Transverse colon (tissue), 4 donors: ENCODE results near the gene AKR7A2. TPM values are rescaled to one million over a fixed set of nuclear protein-coding genes. Genes with fewer than 3 reads are reported as not detected.
"Not testable (repeated sequence)": the region's sequence is repeated elsewhere in the genome, so short reads cannot be mapped to it uniquely, and the experiment has no call there.

Experiments
- DNase-seq: peaks from one replicate; pipeline ENCODE4 v3.0.0-alpha.2; 2019
- H3K27ac ChIP-seq, 4 donors: fragments of 200-600 bp; sonication (generic); 2 replicates each; pipeline ENCODE4 v1.5.1; 2016 to 2018; ENCODE audit warnings: inconsistent platforms in 4 of 4
- H3K27me3 ChIP-seq: fragments of 200-600 bp; sonication (generic); 2 replicates; pipeline ENCODE4 v1.5.1; 2017; ENCODE audit warnings: inconsistent platforms
- H3K36me3 ChIP-seq, 4 donors: fragments of 200-600 bp; sonication (generic); 2 replicates each; pipeline ENCODE4 v1.5.1; 2017 to 2019; ENCODE audit warnings: inconsistent platforms in 4 of 4
- H3K4me1 ChIP-seq, 4 donors: fragments of 200-600 bp; sonication (generic); 2 replicates each; pipeline ENCODE4 v1.5.1; 2017 to 2020; ENCODE audit warnings: inconsistent platforms in 4 of 4
- H3K4me3 ChIP-seq, 4 donors: fragments of 200-600 bp; sonication (generic); 1 replicate in 1 of 4; 2 replicates in 3 of 4; pipeline versions ENCODE4 v1.5.1 to v1.6.1; 2017 to 2019; ENCODE audit warnings: inconsistent platforms in 4 of 4
- H3K9me3 ChIP-seq, 2 donors: fragments of 200-600 bp; sonication (generic); 2 replicates each; pipeline ENCODE4 v1.5.1; 2017 to 2019; ENCODE audit warnings: inconsistent platforms in 2 of 2
- CTCF ChIP-seq, 5 experiments: fragments of 200-600 bp in 3 of 5; fragments of 450-650 bp in 2 of 5; sonication (generic) in 3 of 5; IDR thresholded peaks; 1 replicate in 2 of 5; 2 replicates in 3 of 5; pipeline ENCODE4 v1.5.1; 2016 to 2017; ENCODE audit warnings: antibody characterized with exemption in 5 of 5, inconsistent platforms in 3 of 5, mild to moderate bottlenecking in 2 of 5, moderate library complexity in 1 of 5
- EP300 ChIP-seq: sonication (generic); formaldehyde crosslinking; IDR thresholded peaks from one replicate; pipeline ENCODE4 v1.6.1; 2017; ENCODE audit warnings: antibody characterized with exemption, low read depth
- POLR2A ChIP-seq: fragments of 450-650 bp; IDR thresholded peaks from one replicate; pipeline ENCODE4 v1.6.1; 2016; ENCODE audit warnings: antibody characterized with exemption, mild to moderate bottlenecking, moderate library complexity
- POLR2AphosphoS5 ChIP-seq, 3 donors: sonication (generic); formaldehyde crosslinking; IDR thresholded peaks; one replicate each; pipeline ENCODE4 v1.6.1; 2016; ENCODE audit warnings: antibody characterized with exemption in 3 of 3
- WGBS, 2 donors: methylation state at CpG; one replicate each; pipeline ENCODE4 v1.1.5; 2018; ENCODE audit warnings: low coverage in 1 of 2; 5-methylcytosine and 5-hydroxymethylcytosine counted together
- in situ Hi-C, 4 donors: fragments of 200-750 bp; cut with MboI; loops; one replicate each; pipeline versions ENCODE4 v1.15.0 to v1.15.1; 2017; ENCODE audit warnings: low sequenced_read_pairs in 3 of 4, low pct_ligation_motif_present in 1 of 4, low pct_unique_long_range_greater_than_20kb in 1 of 4
- intact Hi-C: fragments of 100-400 bp; cut with DNase I; formaldehyde crosslinking; loops from one replicate; pipeline ENCODE4 v1.15.1; 2023; ENCODE audit warnings: low total_unique reads
- total RNA-seq, 4 donors: library from RNA; depleted of rRNA; stranded (reverse); fragments of >200 nt; gene quantifications; one replicate each; pipeline ENCODE4 v1.1.0, GENCODE V29; 2016

AKR7A2 gene
- total RNA-seq, 4 donors from 2014 or later: 64.7 to 169 (median 112) TPM

- 87 to 92% methylated on average over 5 of the region's 5 CpGs for WGBS, 2 donors
- H3K9me3 ChIP-seq: no peaks in the 10 kb centered on the region
- in situ Hi-C loops: no loop called here
- H3K27ac ChIP-seq: no peak overlapping the region
- no peaks in the 10 kb centered on the region for H3K36me3 ChIP-seq
- H3K4me3 ChIP-seq: no peak overlapping the region
- peaks cover 0 to 21% (median 9%) of the 10 kb centered on the region in 4 donors for H3K4me1 ChIP-seq
- H3K27me3 ChIP-seq: peaks cover 6% of the 10 kb centered on the region
- intact Hi-C loops: no loop called here
- no peak for DNase-seq
- no peak for TF ChIP-seq POLR2A
- TF ChIP-seq POLR2AphosphoS5 (IDR thresholded peaks at IDR 0.05): no peak
- TF ChIP-seq CTCF (IDR thresholded peaks at IDR 0.05): no peak
- TF ChIP-seq EP300: no peak
Measured at GRCh38 chr1:19274636-19275035, 37.3 kb downstream of the AKR7A2 start.

GRCh38 chr1:19273844-19274531 lies 38.0 kb downstream of the AKR7A2 start:
- Histone ChIP-seq H3K27ac (peak overlapping the region in 2 of 4 donors; percentile 49 to 59), H3K4me3 (peak overlapping the region in 1 of 4 donors; percentile 29), H3K4me1 (peaks cover 0 to 21% (median 10%) of the 10 kb centered on the region in 4 donors)
- H3K9me3 ChIP-seq, intact Hi-C loops, in situ Hi-C loops, DNase-seq, H3K27me3 ChIP-seq, H3K36me3 ChIP-seq: not testable (repeated sequence)
- 40 to 80% methylated on average over 1 to 56 of the region's 66 CpGs for WGBS, 2 donors

DNA sequence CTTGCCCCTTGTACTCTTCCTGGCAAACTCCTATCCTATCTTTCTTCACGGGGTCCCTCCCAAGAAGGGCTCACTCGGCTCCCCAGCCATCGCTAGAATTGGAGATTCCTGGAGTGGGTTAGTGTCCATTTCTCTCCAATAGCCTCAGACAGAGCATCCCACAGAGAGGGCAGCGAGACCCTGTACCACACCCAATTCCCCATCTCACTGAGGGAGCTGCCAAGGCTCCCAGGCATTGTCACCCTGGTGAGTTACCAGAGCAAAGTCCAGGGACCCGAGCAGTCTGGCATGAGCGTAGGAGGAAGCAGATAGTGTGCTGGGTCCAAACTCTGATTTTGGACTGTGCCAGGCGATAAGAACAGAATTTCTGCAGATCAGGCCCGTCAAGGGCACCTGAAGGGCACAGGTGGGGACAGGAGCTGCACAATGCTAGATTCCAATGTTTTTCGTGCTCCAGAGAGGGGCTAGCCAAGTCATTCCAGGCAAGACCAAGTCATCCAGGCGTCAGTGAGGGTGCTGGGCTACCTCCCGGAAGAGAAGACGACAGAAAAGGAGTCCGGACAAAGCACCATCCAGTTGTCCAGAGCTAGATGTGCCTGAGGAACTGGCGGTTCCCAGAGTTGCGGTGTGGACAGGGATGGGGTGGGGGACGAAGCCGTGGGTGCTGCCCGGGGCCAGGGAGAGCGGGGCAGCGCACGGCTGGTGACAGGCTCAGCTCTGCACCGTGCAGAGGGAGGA lies 38.7 kb downstream of the AKR7A2 start:
- in situ Hi-C loops: no loop called here
- intact Hi-C loops: no loop called here
- Histone ChIP-seq H3K4me1 (peaks cover 0 to 21% (median 10%) of the 10 kb centered on the region in 4 donors), H3K4me3 (no peak overlapping the region), H3K27ac (peak overlapping the region in 2 of 4 donors; percentile 49 to 59), H3K9me3 (no peaks in the 10 kb centered on the region), H3K36me3 (no peaks in the 10 kb centered on the region), H3K27me3 (peaks cover 6% of the 10 kb centered on the region)
- TF ChIP-seq POLR2AphosphoS5 (IDR thresholded peaks at IDR 0.05) (no peak), CTCF (IDR thresholded peaks at IDR 0.05) (no peak), POLR2A (no peak), EP300 (no peak)
- 85% methylated on average over 22 of the region's 22 CpGs; no CpG with 5 or more reads in 1 of the 2 donors for WGBS, 2 donors
- DNase-seq: peak; percentile 28

GRCh38 chr1:19272064-19272463 lies 39.9 kb downstream of the AKR7A2 start:
- Histone ChIP-seq H3K27ac (no peak overlapping the region), H3K4me1 (peaks cover 0 to 21% (median 10%) of the 10 kb centered on the region in 4 donors), H3K27me3 (peaks cover 6% of the 10 kb centered on the region), H3K4me3 (no peak overlapping the region), H3K9me3 (no peaks in the 10 kb centered on the region), H3K36me3 (no peaks in the 10 kb centered on the region)
- intact Hi-C loops: no loop called here
- no peak for DNase-seq
- in situ Hi-C loops: no loop called here
- TF ChIP-seq CTCF (IDR thresholded peaks at IDR 0.05): no peak
- no peak for TF ChIP-seq POLR2AphosphoS5 (IDR thresholded peaks at IDR 0.05)
- TF ChIP-seq POLR2A: no peak
- TF ChIP-seq EP300: no peak

- in situ Hi-C loops, H3K27me3 ChIP-seq, H3K9me3 ChIP-seq, H3K4me3 ChIP-seq, intact Hi-C loops, H3K36me3 ChIP-seq: not testable (repeated sequence)
- peaks cover 0 to 21% (median 10%) of the 10 kb centered on the region in 4 donors for H3K4me1 ChIP-seq
- H3K27ac ChIP-seq: peak overlapping the region; percentile 22 to 69 (median 64)
- peak; percentile 78 for DNase-seq
- WGBS, 2 donors: 30 to 75% methylated on average over 2 to 4 of the region's 6 CpGs
Measured at GRCh38 chr1:19270343-19270730, 41.6 kb downstream of the AKR7A2 start.

DNA sequence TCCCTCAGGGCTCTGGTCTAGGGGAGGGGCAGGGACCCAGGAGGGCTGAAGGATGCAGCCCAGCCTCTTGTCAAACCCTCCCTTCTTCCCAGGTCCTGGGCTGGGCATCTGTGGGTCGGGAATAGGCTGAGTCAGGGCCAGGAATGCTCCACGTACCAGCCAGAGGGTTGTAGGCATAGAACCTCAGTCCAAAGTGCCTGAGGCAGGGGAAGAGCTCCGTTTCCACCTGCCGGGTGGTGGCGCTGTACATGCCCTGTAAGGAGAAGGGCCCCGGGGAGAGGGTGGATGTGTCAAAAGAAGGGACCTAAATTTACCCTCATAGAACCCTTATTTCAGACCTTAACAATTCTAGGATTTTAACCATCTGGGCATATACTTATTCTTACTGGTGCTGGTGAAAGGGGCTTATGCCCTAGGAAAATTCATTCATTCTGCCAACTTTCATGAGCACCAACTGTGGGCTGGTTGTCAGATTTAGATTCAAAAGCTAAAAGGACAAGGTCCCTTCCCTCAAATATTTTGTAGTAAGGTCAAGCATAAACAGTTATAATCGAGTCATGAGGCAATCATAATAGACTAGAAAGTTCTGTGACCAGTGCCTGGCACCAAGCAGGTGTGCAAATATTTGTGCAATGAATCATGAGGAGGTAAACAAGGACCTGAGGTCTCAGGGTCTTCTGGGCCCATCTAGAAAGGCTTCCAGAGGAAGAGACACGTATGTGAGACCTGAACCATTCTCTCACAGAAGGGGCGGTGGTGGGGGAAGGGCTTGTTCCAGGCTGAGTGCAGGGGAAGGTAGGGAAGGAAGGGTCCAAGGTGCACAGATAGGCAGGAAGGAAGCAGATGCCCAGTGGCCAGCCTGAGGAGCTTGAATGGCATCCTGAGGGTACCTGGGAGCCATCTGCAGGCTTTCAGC lies 42.3 kb downstream of the AKR7A2 start:
- H3K9me3 ChIP-seq, H3K36me3 ChIP-seq, in situ Hi-C loops, H3K4me3 ChIP-seq, intact Hi-C loops, DNase-seq, H3K27me3 ChIP-seq: not testable (repeated sequence)
- Histone ChIP-seq H3K4me1 (peaks cover 0 to 21% (median 10%) of the 10 kb centered on the region in 4 donors), H3K27ac (peak overlapping the region; percentile 22 to 69 (median 64))
- 70 to 75% methylated on average over 2 to 9 of the region's 9 CpGs for WGBS, 2 donors
